HEK293T (cell line): ENCODE data around the gene BBS1.

Source experiments
- BHLHE40 ChIP-seq: fragments of 450-650 bp; IDR thresholded peaks from 2 replicates; pipeline ENCODE4 v1.6.1; 2016; ENCODE audit warnings: mild to moderate bottlenecking, moderate library complexity, borderline replicate concordance
- ELF4 ChIP-seq: fragments of 450-650 bp; IDR thresholded peaks from 2 replicates; pipeline ENCODE4 v1.6.1; 2017; ENCODE audit warnings: antibody characterized with exemption
- HDGF ChIP-seq: fragments of 450-650 bp; IDR thresholded peaks from 2 replicates; pipeline ENCODE4 v1.6.1; 2017; ENCODE audit warnings: antibody characterized with exemption, borderline replicate concordance
- SUZ12 ChIP-seq: fragments of 450-650 bp; IDR thresholded peaks from 2 replicates; pipeline ENCODE4 v1.6.1; 2016; ENCODE audit warnings: mild to moderate bottlenecking
- TARDBP ChIP-seq: fragments of 450-650 bp; IDR thresholded peaks from 2 replicates; pipeline ENCODE4 v1.6.1; 2016

DNA sequence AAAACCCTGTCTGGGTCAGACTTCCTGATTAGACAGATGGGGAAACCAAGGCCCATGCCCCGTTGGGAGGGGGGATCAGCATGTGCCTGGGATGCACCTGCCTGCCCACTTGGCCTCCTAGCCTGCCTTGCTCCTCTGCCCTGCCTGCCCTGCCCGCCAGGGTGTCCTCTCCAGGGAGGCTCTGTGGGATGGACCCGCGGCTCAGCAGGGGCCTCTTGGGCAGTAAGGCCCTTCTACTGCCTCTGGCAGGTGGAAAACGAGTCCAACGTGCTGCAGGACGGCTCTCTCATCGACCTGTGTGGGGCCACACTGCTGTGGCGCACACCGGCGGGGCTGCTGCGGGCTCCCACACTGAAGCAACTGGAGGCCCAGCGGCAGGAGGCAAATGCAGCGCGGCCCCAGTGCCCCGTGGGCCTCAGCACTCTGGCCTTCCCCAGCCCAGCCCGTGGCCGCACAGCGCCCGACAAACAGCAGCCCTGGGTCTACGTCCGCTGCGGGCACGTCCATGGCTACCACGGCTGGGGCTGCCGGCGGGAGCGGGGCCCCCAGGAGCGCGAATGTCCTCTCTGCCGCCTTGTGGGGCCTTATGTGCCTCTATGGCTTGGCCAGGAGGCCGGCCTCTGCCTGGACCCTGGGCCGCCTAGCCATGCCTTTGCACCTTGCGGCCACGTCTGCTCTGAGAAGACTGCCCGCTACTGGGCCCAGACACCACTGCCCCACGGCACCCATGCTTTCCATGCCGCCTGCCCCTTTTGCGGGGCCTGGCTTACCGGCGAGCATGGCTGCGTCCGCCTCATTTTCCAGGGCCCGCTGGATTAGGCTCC lies 34.9 kb upstream of the BBS1 start:
- no peak for TF ChIP-seq TARDBP
- TF ChIP-seq BHLHE40: no peak
- TF ChIP-seq SUZ12: no peak
- TF ChIP-seq ELF4: no peak
- no peak for TF ChIP-seq HDGF
